Measurements from ENCODE around the gene UBAC2. TPM values are rescaled to one million over a fixed set of nuclear protein-coding genes. Genes with fewer than 3 reads are reported as not detected.

The UBAC2 gene
- total and polyA plus RNA-seq, 2 of the 8 experiments (the other 6 are each of a cell fraction or from before 2014, with no cell fraction given): 75.9 to 76.9 TPM

GRCh38 chr13:99316657-99317256 lies 116.1 kb downstream of the UBAC2 start:
- no peak overlapping the region for H2BK120ac ChIP-seq (replicated peaks; ENCODE audit: low read depth, low read length)
- no peak overlapping the region for H2BK15ac ChIP-seq (ENCODE audit: low read length)
- peaks cover 4 to 5% of the 10 kb centered on the region in 2 experiments for H4K20me1 ChIP-seq (replicated peaks in 1 of 2; ENCODE audit: control insufficient read depth in 1 of 2, insufficient read depth in 2 of 2, low read length in 2 of 2)
- H4K8ac ChIP-seq (ENCODE audit: extremely low read depth, insufficient read depth, low read length): no peak overlapping the region
- FAIRE-seq (no peak), DNase-seq (ENCODE audit: low read depth in 1 of 2, low spot score in 2 of 2) (no peak)
- WGBS, 2 experiments (ENCODE audit: extremely low coverage in 1 of 2, insufficient coverage in 1 of 2, insufficient read length in 1 of 2, insufficient replicate concordance in 2 of 2, low coverage in 1 of 2, low lambda C conversion rate in 2 of 2, missing lambda C conversion rate in 1 of 2): 93% methylated on average over 6 of the region's 6 CpGs; no CpG with 5 or more reads in 1 of the 2 experiments
- no peak overlapping the region for H3K4me2 ChIP-seq (ENCODE audit: insufficient read depth in 1 of 2, low read depth in 2 of 2, low read length in 2 of 2)
- no peak overlapping the region for H2BK20ac ChIP-seq (ENCODE audit: low read length)
- H3K9me3 ChIP-seq (ENCODE audit: insufficient read depth in 2 of 2, low read depth in 1 of 2, low read length in 1 of 2): no peaks in the 10 kb centered on the region
- H3K56ac ChIP-seq (replicated peaks; ENCODE audit: insufficient read length, low read depth, low read length): no peak overlapping the region
- no peak overlapping the region for H3K4ac ChIP-seq (replicated peaks; ENCODE audit: insufficient read length, low read depth, low read length)
- no peaks in the 10 kb centered on the region for H3K27me3 ChIP-seq (replicated peaks in 1 of 4; ENCODE audit: control insufficient read depth in 3 of 4, extremely low read depth in 1 of 4, insufficient read depth in 3 of 4, low read length in 3 of 4)
- no peak overlapping the region for H2AFZ ChIP-seq (ENCODE audit: low read length)
- POLR2A ChIA-PET (ENCODE audit: partially characterized antibody): no interaction called here
- H3K4me1 ChIP-seq (replicated peaks in 1 of 4; ENCODE audit: control insufficient read depth in 3 of 4, insufficient read depth in 4 of 4, low read length in 3 of 4): peaks cover 0 to 3% (median 0%) of the 10 kb centered on the region in 4 experiments; a peak in 1 of 7 replicates
- H3K27ac ChIP-seq (ENCODE audit: low read depth, low read length): no peak overlapping the region
- no peak overlapping the region for H4K91ac ChIP-seq (replicated peaks; ENCODE audit: insufficient read length, low read length)
- no peak overlapping the region for H4K5ac ChIP-seq (ENCODE audit: insufficient read length, low read depth, low read length)
- H3K79me1 ChIP-seq (ENCODE audit: low read depth, low read length): no peaks in the 10 kb centered on the region; the same call in 1 of the 2 replicates
- peaks cover 0 to 10% (median 0%) of the 10 kb centered on the region in 4 experiments; a peak in 2 of 8 replicates for H3K36me3 ChIP-seq (ENCODE audit: control insufficient read depth in 2 of 4, insufficient read depth in 4 of 4, low read length in 3 of 4)
- no peak overlapping the region for H3K23ac ChIP-seq (ENCODE audit: insufficient read length)
- H2BK12ac ChIP-seq (ENCODE audit: low read depth, low read length): no peak overlapping the region
- no peak overlapping the region for H3K9ac ChIP-seq (replicated peaks in 1 of 4; ENCODE audit: extremely low read depth in 1 of 4, low read depth in 3 of 4, low read length in 3 of 4)
- H3K4me3 ChIP-seq (ENCODE audit: extremely low read depth in 1 of 4, insufficient read depth in 2 of 4, low read depth in 3 of 4, low read length in 4 of 4): no peak overlapping the region
- H2AK5ac ChIP-seq (ENCODE audit: low read depth, low read length): no peak overlapping the region
- no peak overlapping the region for H2BK5ac ChIP-seq (ENCODE audit: low read depth, low read length)
- CTCF ChIA-PET (ENCODE audit: partially characterized antibody): interaction anchor here (0.6 kb wide), 1 partner anchor 99 kb away, joined by 4 read pairs; no protein-coding TSS in a partner anchor
- no peaks in the 10 kb centered on the region for H3K79me2 ChIP-seq (ENCODE audit: control insufficient read depth in 1 of 2, insufficient read depth in 2 of 2, low read length in 2 of 2)
- no peaks in the 10 kb centered on the region for H3K23me2 ChIP-seq (ENCODE audit: low read depth, low read length)
- no peak overlapping the region for H3K18ac ChIP-seq (ENCODE audit: extremely low read depth, low read length)
- TF ChIP-seq CTBP2 (IDR thresholded peaks at IDR 0.05; ENCODE audit: borderline replicate concordance, insufficient read depth, insufficient read length, low read length) (no peak), EGR1 (IDR thresholded peaks at IDR 0.05; ENCODE audit: borderline replicate concordance, low read depth, low read length) (no peak), EZH2 (IDR thresholded peaks at IDR 0.05; ENCODE audit: low read depth, low read length, severe bottlenecking) (no peak), SUZ12 (IDR thresholded peaks at IDR 0.05; ENCODE audit: low read length) (no peak)
- no peak overlapping the region for H3K14ac ChIP-seq (ENCODE audit: insufficient read length)
